ENCODE measurements around the gene STN1. TPM values are rescaled to one million over a fixed set of nuclear protein-coding genes. Genes with fewer than 3 reads are reported as not detected.

STN1 gene
- total and polyA plus RNA-seq, 4 experiments from 2014 or later, result 30.4 to 111 (median 71.2) TPM

DNA sequence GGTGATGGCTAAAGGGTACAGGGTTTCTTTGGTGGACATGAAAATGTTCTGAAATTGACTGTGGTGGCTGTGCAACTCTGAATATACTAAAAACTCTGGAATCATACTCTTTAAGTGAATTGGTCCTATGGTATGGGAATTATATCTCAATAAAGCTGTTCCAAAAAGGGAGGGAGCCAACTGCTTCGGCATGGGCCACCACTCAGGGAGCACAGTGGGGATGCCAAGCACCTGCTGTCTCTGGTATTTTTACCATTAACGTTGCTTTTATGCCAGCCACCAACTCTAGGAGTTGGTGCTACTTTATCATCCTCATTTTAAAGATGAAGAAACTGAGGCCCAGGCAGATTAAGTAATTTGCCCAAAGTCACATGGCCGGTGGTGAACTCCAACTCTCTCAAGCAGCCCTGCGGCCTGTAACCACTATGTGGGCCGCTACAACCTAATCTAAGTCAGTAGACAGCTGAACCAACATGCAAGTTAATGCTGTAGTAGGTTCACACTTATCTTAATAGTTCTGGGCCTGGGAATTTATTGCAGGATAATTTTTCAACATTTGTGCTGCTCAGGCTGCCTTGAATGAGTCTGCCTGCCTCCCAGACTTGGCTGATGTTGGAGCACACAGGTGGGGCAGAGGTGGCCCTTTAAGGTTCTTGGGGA, 83.4 kb downstream of the STN1 start:
- no peaks in the 10 kb centered on the region for H3K9me3 ChIP-seq (ENCODE audit: control insufficient read depth in 1 of 2, low read length in 2 of 2)
- no peaks in the 10 kb centered on the region for H3K4me1 Mint-ChIP-seq
- H3K27ac Mint-ChIP-seq, result no peak overlapping the region
- no peak overlapping the region for H3K4me3 Mint-ChIP-seq
- no peaks in the 10 kb centered on the region for H3K36me3 ChIP-seq (ENCODE audit: insufficient read depth, low read length)
- H3K27ac ChIP-seq (ENCODE audit: low read depth, low read length), result no peak overlapping the region
- peaks cover 0 to 8% (median 4%) of the 10 kb centered on the region in 8 donors for H3K9me3 Mint-ChIP-seq
- H3K27me3 ChIP-seq (ENCODE audit: insufficient read depth, low read length), result no peaks in the 10 kb centered on the region
- H3K36me3 Mint-ChIP-seq, result no peaks in the 10 kb centered on the region
- no peaks in the 10 kb centered on the region for H3K27me3 Mint-ChIP-seq
- no peak overlapping the region for H3K4me3 ChIP-seq (ENCODE audit: low read length in 2 of 2)
- H3K4me1 ChIP-seq (ENCODE audit: insufficient read depth, low read length), result no peaks in the 10 kb centered on the region
- ChIA-PET CTCF (ENCODE audit: partially characterized antibody) (interaction anchor here (1.3 kb wide), 1 partner anchor 12 kb away, joined by 5 read pairs; no protein-coding TSS in a partner anchor), POLR2A (ENCODE audit: partially characterized antibody) (no interaction called here)
- DNase-seq, result no peak
- intact Hi-C loops (cut with micrococcal nuclease), result no loop called here

- H3K9me3 ChIP-seq (ENCODE audit: control insufficient read depth in 1 of 2, low read length in 2 of 2), result no peaks in the 10 kb centered on the region
- no peak overlapping the region for H3K4me3 ChIP-seq (ENCODE audit: low read length in 2 of 2)
- H3K9me3 Mint-ChIP-seq, result peaks cover 0 to 8% (median 4%) of the 10 kb centered on the region in 8 donors
- H3K36me3 ChIP-seq (ENCODE audit: insufficient read depth, low read length), result no peaks in the 10 kb centered on the region
- ChIA-PET POLR2A (ENCODE audit: partially characterized antibody) (no interaction called here), CTCF (ENCODE audit: partially characterized antibody) (interaction anchor here (1.3 kb wide), 1 partner anchor 13 kb away, joined by 5 read pairs; no protein-coding TSS in a partner anchor)
- no peak overlapping the region for H3K27ac Mint-ChIP-seq
- H3K36me3 Mint-ChIP-seq, result no peaks in the 10 kb centered on the region
- no peak for DNase-seq
- no peaks in the 10 kb centered on the region for H3K27me3 Mint-ChIP-seq
- no peaks in the 10 kb centered on the region for H3K4me1 Mint-ChIP-seq
- no peak overlapping the region for H3K27ac ChIP-seq (ENCODE audit: low read depth, low read length)
- H3K4me1 ChIP-seq (ENCODE audit: insufficient read depth, low read length), result no peaks in the 10 kb centered on the region
- H3K4me3 Mint-ChIP-seq, result no peak overlapping the region
- intact Hi-C loops (cut with micrococcal nuclease), result no loop called here
- H3K27me3 ChIP-seq (ENCODE audit: insufficient read depth, low read length), result no peaks in the 10 kb centered on the region
Observed at GRCh38 chr10:103833731-103834365, 84.1 kb downstream of the STN1 start.

DNA sequence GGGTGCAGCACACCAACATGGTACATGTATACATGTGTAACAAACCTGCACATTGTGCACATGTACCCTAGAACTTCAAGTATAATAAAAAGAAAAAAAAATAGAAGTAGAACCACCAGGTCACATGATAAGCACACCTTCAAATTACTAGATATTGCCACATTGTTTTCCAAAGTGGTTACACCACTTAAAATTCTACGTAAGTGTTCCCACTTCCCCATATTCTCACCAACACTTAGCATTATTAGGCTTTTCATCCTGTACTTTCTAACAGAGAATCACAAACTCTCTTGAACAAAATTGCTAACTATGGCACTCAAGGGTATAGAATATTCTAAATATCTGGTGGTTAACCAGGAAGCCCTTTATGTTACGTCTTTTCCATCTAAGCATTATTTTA, 85.2 kb downstream of the STN1 start:
- H3K27me3 ChIP-seq (ENCODE audit: insufficient read depth, low read length), result no peaks in the 10 kb centered on the region
- no peak overlapping the region for H3K4me3 Mint-ChIP-seq
- H3K4me1 ChIP-seq (ENCODE audit: insufficient read depth, low read length), result no peaks in the 10 kb centered on the region
- intact Hi-C loops (cut with micrococcal nuclease), result no loop called here
- ChIA-PET POLR2A (ENCODE audit: partially characterized antibody) (no interaction called here), CTCF (ENCODE audit: partially characterized antibody) (no interaction called here)
- H3K4me3 ChIP-seq (ENCODE audit: low read length in 2 of 2), result no peak overlapping the region
- H3K9me3 ChIP-seq (ENCODE audit: control insufficient read depth in 1 of 2, low read length in 2 of 2), result no peaks in the 10 kb centered on the region
- H3K36me3 Mint-ChIP-seq, result no peaks in the 10 kb centered on the region
- DNase-seq, result no peak
- no peak overlapping the region for H3K27ac Mint-ChIP-seq
- no peaks in the 10 kb centered on the region for H3K36me3 ChIP-seq (ENCODE audit: insufficient read depth, low read length)
- no peak overlapping the region for H3K27ac ChIP-seq (ENCODE audit: low read depth, low read length)
- peaks cover 0 to 8% (median 4%) of the 10 kb centered on the region in 8 donors for H3K9me3 Mint-ChIP-seq
- H3K27me3 Mint-ChIP-seq, result no peaks in the 10 kb centered on the region
- no peaks in the 10 kb centered on the region for H3K4me1 Mint-ChIP-seq

Other genes with a start within 250 kb of the STN1 start
- gene SH3PXD2A, start 62.6 kb downstream of the STN1 start, total RNA-seq, result 10 to 100 TPM; 16.9 to 17.5 TPM
- under 1 TPM; 0.39 to 0.77 TPM for gene SH3PXD2A, start 62.6 kb downstream of the STN1 start, polyA plus RNA-seq
- 10 to 100 TPM; 30.9 to 31.1 TPM for gene SLK, start 49.0 kb upstream of the STN1 start, total RNA-seq
- gene SLK, start 49.0 kb upstream of the STN1 start, polyA plus RNA-seq, result 10 to 100 TPM in 1 of 2 donors, 1 to 10 TPM in 1; 1.6 to 14.3 TPM
- not detected for gene COL17A1, start 167.7 kb upstream of the STN1 start, total RNA-seq
- not detected for gene COL17A1, start 167.7 kb upstream of the STN1 start, polyA plus RNA-seq
- gene SFR1, start 204.0 kb upstream of the STN1 start, total RNA-seq, result 10 to 100 TPM; 12.2 to 12.4 TPM
- gene SFR1, start 204.0 kb upstream of the STN1 start, polyA plus RNA-seq, result 10 to 100 TPM; 10.0 to 15.8 TPM

Data from CD4-positive, alpha-beta memory T cell (primary cell).